GM04503 (cell line): ENCODE data around the gene STPG3.

ENCODE experiments used
- DNase-seq: peaks from one replicate; pipeline ENCODE4 v3.0.0-alpha.2; 2012; ENCODE audit warnings: low read depth

STPG3 gene

GRCh38 chr9:137266585-137267453 is 15.7 kb downstream of the STPG3 start:
- no peak for DNase-seq

- no peak for DNase-seq
Measured at GRCh38 chr9:137267933-137268355, 16.9 kb downstream of the STPG3 start.

GRCh38 chr9:137268538-137269201 is 17.6 kb downstream of the STPG3 start:
- no peak for DNase-seq

GRCh38 chr9:137269231-137269772 is 18.2 kb downstream of the STPG3 start:
- no peak for DNase-seq

GRCh38 chr9:137270929-137271695 is 20.0 kb downstream of the STPG3 start:
- no peak for DNase-seq

GRCh38 chr9:137271696-137272076 is 20.6 kb downstream of the STPG3 start:
- no peak for DNase-seq

- no peak for DNase-seq
Measured at GRCh38 chr9:137272241-137273094, 21.4 kb downstream of the STPG3 start.

GRCh38 chr9:137273095-137273490 is 22.0 kb downstream of the STPG3 start:
- DNase-seq: no peak

GRCh38 chr9:137273611-137274320 is 22.7 kb downstream of the STPG3 start:
- DNase-seq: no peak

GRCh38 chr9:137275203-137275587 is 24.1 kb downstream of the STPG3 start:
- no peak for DNase-seq

GRCh38 chr9:137275588-137276472 is 24.7 kb downstream of the STPG3 start:
- DNase-seq: no peak

- DNase-seq: no peak
Measured at GRCh38 chr9:137276473-137277328, 25.6 kb downstream of the STPG3 start.

GRCh38 chr9:137277329-137278041 is 26.4 kb downstream of the STPG3 start, which contains the start of gene TOR4A:
Gene TOR4A, plus strand, starts transcription at chr9:137277726. Its CDS starts 964 bp downstream, at chr9:137278690.
- DNase-seq: no peak

- no peak for DNase-seq
Measured at GRCh38 chr9:137278061-137278701, 27.1 kb downstream of the STPG3 start.

- no peak for DNase-seq
Measured at GRCh38 chr9:137278721-137279711, 27.9 kb downstream of the STPG3 start.
